ENCODE data around the gene ZP4.
"Not testable (repeated sequence)": the region's sequence is repeated elsewhere in the genome, so short reads cannot be mapped to it uniquely, and the experiment has no call there.

The ZP4 gene

DNA sequence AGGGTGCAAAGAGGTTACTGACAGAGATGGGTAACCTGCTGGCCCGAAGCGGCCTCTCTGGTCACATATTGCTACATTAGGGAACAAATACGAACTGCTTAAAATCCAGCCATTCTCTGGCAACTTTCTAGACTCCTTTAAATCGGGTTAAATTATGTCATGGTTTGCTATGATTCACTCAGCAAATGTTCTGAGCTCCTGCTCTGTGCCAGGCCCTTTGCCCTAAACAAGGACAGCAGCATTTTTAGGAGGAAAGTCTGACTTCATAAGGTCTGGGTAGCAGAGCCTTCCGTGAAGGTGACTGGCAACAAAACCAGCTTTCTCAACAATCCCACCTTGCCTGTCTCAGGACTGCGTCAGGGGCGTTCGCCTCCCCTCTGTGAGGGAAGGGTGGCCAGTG, 15.4 kb downstream of the ZP4 start:
- no peak for DNase-seq (ENCODE audit: low read depth)

DNA sequence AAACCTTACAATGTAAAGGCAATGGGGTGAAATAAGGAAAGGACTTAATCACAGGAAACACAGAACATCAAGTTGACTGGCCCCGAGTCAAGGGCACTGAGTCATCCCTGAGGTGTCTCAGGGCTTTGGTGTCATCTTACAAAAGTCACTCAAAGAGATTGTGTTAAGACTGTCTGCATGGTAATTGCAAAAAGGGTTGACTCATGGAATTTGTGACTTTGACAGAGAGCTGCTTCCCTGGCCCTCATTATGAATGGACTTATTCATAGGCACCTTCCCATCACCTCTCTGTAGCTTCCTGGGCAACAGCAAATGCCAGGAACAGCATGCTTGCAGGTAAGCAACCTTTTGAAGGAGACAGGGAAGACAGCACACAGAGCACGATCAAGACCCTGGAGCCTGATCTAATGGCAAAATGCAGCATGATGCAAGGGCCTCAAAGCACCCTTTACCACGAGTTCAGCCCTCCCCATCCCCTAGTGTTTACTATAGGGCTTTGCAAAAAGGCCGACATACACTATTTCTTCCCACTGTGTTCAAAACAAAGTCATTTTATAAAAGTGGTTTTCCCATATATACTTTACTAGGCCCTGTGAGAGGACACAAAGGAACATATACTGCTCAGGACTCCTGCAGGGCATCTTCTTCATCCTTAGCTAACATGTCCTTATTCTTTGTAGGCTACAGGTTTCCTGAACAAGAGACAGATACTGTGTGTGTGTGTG, 17.1 kb downstream of the ZP4 start:
- DNase-seq (ENCODE audit: low read depth), result peak; percentile 3

DNA sequence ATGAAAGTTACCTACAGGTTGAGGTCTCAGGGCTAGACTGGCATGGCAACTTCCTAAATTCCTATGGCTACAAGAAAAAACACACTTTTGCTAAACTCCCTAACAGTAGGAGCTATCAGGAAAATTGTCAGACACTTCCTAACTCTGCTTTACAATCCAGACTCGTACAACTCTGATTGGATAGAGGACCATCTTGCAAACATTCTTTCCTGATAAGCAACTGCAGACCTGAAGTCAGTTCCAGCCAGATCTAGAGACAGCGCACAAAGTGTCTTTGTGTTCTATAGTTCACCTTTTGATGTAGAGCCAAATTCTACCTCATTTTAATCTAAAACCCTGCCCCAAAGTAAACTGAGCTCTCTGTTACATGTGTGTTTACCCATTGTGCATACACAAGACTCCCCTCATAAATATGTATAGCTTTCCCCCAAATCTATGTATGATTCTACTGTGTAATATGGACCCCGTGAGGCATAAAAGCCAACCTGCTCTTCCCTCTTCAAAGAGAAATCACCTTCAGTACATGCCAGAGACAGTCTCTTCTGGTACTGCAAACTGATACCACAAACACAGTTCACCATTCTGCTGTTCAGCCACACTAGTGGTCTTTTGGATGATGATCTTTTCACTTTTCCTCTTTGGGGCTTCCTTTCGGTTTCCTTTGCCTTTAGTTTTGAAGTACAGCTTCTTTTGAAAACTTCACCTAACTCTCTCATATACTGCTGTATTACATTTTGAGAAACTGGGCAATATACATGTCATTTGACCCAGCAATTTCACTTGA, 21.7 kb downstream of the ZP4 start:
- DNase-seq (ENCODE audit: low read depth), result no peak

DNA sequence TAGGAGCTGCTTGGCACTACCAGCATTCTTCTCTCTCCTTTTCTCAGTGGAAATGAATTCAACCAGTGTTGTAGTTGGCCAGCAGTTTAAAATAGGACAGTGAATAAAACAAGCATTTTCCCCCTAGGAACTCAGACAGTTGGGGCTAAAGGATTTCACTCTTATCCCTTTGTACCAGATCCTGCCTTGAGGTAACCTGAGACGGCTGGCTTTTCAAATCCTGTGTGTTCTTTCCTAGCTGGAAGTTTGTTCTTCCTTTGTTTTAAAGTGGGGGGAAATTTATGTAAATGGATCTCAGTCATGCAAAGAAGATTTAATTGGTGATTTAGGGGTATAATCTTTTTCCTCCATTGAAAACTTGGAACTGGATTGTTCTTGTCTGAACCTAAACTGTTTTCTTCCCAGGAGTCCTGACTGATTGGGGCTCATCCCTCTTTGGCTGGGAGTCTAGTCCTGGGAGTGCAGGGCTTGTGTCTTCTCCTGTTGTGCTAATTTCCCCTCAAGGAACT, 23.3 kb downstream of the ZP4 start:
- DNase-seq (ENCODE audit: low read depth), result no peak

DNA sequence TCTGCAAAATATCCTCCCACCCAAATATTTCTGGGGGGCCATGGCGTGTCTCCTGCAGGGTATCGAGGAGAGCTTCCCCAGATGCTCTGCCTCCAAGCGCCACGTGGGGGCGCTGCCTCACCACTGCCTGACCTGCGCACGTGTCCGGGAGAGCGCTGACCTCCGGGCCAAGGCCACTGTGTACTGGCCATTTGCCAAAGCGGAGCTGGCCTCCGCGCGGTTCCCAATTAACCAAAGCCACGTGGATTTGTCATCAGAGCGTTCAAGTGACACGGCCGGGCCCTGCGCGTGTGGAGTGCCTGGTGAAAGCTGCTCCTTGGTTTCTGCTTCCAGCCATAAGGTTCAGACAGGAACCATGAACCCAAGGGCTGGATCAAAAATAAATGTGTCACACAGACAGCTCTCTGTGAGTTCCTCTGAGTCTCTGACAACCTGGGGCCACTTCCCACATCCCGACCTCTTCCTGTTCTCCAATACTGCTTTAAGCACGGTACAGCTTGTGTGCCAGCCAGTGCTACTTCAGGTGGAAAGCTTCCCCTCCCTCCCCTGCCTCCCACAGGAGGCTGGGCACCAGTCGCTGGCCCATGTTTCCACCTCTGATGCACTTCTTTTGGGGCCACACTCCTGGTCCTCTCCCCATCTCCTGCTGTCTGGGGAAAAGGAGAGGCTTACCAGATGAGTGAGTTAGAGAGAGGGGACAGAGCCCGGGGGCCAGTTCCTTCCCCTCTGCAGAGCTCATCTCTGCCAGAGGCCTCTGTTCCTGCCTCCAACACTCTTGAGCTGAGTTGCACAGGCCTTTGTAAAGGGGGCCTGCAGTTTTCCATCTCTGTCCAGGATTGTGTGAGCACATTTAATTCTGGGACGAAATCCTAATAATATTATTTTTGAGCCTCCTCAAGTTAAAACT, 26.1 kb downstream of the ZP4 start:
- no peak for DNase-seq (ENCODE audit: low read depth)

DNA sequence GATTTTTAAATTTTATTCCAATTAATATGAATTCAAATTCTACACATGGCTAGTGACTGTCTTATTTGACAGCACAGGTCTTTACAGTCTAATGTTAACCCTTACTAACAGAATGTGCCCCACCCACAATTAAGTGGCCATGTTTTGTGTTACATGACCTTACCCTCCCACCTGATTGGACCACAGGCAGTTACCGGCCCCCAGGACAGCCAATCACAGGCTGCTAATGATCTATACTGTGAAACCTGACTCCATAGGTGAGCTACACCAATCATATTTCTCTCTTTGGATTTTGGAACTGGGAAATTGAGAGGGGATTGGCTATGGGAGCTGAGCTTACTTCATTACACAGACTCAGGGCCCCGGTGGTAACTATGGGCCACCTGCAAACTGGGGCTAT, 27.5 kb downstream of the ZP4 start:
- no peak for DNase-seq (ENCODE audit: low read depth)

DNA sequence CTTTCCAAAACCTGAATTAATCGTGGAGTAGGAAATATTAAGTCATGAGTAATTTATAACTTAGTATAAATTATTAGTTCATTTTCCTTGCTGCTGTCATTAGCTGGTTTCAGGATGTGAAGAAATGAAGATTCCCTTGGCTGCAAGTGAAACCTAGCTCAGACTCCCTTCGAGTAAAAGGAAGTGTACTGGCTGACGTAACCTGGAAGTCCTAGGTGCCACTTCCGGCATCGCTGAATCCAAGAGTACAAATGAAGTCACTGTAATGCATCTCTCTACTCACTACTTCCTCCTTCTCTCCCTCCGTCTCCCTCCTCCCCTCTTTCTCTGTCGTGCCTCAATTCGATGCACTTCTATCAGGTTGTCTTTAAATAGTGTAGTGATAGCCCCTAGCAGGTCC, 28.8 kb downstream of the ZP4 start:
- DNase-seq (ENCODE audit: low read depth), result no peak

DNA sequence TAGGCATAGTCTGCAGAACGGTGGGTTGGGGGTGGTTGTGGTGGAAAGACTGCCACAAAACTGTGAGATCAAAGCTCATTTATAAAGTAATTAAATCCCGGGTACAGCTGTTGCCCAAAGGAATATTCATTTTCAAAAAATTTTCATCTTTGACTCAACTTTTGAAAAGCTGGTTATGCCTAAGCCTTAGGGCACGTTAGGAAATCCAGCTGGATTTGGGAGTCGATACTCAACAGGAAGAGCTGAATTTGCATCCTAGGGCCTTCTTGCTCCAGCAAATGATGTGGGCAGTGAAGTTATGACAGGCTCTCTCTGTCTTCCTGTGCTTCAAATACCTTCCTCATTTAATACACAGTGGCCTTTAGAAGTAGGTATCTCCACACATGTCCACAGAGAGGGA, 31.7 kb downstream of the ZP4 start:
- DNase-seq (ENCODE audit: low read depth), result no peak

DNA sequence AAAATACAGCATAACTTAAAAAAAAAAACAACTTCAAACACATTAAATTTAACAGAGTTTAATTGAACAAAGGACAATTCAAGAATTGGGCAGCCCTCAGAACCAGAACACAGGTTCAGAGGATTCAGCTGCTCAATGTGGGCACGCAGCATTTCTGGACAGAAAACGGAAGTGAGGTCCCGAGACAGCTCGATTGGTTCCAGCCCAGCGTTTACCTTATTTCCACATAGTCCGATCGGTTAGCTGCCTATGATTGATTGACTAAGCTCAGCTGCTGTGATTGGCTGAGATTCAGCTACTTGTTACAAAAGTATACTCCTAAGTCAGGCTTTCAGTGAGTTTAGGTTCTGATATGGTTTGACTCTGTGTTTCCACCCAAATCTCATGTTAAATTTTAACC, 33.3 kb downstream of the ZP4 start:
- DNase-seq (ENCODE audit: low read depth), result no peak

DNA sequence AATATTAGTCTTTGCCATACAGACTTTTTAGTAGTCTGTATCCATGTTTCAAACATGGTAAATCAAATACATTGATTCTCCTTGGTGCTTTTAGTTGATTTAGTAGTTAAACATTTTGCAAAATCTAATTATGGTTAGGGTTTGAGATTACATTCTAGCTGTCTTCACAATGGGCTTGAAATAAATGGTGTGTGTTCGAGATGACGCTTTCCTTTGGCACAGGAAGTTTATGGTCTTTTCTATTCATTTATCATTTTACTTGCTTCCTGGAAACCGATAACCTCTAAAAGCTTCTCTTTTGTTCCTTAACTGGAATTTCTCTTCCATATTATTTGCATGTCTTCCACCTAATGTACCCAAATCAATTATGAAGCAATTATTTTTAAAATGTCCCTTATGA, 38.4 kb downstream of the ZP4 start:
- DNase-seq (ENCODE audit: low read depth), result no peak

DNA sequence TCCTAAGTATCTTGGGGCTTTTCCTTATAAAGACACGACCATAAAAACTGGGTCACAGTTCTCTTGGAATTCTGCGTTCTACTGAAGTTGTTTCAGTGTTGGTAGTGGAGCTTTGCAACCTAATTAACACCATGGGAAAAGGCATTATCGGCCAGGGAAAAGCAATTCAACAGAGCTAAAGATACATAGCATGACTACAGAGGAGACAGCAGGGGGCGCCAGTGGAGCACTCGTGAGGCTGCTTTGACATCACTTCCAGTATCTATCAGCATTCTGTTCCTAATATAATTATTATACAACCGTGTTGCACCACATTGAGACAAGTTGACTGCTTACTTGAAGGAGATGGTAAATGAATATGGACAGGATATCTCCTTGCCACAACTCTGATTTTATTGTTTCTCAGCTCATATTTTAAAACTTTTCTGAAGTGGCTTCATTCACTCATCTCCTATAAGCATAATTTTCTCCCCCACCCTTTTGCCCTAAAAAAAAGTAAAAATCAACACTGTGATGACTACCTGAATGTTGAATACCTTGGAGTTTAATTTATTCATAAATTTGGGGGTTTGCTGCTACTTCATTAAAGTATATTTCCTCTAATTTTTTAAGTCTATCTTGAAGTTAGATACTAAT, 39.4 kb downstream of the ZP4 start:
- no peak for DNase-seq (ENCODE audit: low read depth)

DNA sequence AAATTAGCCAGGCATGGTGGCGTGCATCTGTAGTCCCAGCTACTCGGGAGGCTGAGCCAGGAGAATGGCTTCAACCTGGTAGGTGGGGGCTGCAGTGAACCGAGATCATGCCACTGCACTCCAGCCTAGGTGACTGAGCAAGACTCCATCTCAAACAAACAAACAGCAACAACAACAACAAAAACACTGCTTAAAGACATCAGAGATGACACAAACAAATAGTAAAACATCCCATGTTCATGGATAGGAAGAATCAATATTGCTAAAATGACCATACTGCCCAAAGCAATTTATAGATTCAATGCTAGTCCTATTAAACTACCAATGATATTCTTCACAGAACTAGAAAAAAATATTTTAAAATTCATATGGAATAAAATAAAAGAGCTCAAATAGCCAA, 47.2 kb downstream of the ZP4 start:
- DNase-seq (ENCODE audit: low read depth), result not testable (repeated sequence)

DNA sequence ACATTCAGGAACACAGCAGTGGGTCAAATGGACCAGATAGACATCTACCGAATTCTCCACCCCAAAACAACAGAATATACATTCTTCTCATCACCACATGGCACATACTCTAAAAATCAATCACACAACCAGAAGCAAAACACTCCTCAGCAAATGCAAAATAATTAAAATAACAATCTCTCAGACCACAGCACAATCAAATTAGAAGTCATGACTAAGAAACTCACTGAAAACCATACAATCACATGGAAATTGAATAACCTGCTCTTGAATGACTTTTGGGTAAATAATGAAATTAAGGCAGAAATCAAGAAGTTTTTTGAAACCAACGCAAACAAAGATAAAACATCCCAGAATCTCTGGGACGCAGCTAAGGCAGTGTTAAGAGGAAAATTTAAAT, 49.2 kb downstream of the ZP4 start:
- no peak for DNase-seq (ENCODE audit: low read depth)

DNA sequence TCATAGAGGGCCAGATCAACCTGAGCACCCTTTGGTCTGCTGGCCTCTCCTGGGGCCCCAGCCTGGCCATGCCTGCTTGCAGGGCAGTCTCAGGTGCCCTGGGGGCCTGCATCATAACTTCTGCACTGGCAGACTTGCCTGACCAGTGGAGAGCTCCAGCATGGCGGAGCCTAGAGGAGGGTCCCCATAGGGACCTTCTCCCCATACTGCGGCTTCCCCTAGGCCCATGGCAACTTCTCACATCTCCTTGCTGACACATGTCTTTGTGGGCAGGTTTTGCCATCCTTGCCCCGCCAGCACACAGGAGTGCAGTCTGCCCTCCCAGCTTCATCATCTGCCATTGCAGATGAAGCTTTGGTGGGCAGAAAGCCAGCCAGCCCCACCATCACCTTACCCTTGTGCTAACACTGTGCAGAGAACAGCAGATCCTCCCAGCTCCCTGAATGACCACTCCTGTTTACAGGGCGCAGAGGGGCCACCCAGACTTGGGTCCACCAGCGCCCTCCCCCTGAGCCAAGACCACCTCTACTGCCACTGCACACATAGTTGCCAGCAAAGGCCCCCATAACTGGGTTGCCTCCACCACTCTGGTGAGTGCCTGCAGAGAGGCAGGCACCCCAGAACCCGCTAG, 51.7 kb downstream of the ZP4 start:
- DNase-seq (ENCODE audit: low read depth), result no peak

DNA sequence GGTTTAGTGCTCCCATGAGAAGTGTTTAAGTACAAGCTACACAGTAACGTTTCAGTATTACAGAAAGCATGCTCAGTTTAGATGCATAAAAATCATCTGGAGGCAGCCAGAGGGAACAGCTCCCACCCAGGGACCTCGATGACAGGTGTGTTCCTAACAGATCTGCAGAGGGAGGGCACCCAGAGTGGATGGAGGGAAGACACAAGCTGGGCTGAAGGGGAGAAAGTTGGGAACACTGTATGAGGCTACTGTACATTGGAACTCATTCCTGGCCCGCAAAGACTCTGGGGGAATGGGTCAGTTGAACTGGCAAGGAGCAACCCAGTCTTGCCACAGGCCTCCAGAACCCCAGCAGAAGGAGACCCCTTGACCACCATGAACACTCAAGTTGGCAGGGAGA, 52.4 kb downstream of the ZP4 start:
- no peak for DNase-seq (ENCODE audit: low read depth)

DNA sequence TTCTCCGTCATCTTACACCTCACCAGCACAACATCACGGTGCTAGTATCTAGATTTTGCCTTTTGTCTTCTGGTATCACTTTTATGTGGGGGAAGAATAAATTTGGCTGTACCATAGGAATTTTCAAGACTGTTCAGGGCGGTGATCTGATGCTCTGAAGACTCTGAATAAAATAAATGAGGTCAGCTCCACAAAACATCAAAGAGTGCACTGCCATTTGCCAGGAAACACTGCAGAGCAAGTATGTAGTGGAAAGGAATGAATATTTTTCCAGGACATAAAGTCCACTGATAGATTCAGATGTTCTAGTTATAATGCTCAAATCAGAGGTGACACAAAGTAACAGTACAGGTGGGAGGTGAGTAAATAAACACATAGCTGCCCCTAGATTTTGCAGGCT, 56.3 kb downstream of the ZP4 start:
- DNase-seq (ENCODE audit: low read depth), result no peak

DNA sequence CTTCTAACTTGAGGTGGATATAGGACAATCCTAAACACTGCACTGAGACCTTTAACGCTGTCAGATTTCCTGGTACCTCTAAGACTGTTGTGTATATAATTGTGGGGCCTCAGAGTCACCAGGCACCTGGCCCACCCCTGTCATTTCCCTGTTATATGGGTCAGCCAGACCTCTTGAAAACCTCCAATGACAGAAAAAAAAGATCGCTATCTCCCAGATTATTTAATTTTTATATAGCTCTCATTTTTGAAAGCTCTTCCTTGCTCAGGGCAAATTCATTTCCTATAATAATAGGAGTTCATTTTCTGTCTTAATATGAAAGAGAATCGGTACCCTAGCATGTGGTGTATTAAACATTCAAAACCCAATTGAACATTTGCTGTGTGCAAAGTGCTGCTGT, 56.7 kb downstream of the ZP4 start:
- no peak for DNase-seq (ENCODE audit: low read depth)

DNA sequence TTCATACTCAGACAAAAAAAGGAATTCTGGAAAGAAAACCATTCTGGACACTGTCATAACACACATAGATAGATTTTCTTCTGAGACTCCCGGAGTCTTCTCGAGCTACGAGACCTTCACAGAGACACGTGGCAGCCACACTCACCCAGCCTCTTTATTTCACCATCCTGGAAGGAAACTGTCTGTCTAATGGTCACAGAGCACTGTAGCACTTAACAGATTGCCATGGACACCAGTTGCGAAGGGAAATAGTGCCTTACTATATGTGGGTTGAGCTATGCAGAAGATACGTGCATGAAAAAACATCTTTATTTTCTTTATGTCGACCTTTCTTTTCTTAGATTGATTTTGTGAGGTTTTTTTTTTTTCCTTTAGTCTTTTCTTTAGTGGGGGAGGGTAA, 57.9 kb downstream of the ZP4 start:
- no peak for DNase-seq (ENCODE audit: low read depth)

All from EH (cell line).